ENCODE measurements around the gene RAP1GDS1. TPM values are rescaled to one million over a fixed set of nuclear protein-coding genes. Genes with fewer than 3 reads are reported as not detected.

Gene RAP1GDS1
- total RNA-seq, 1 experiment from 2014 or later: 27.9 TPM

DNA sequence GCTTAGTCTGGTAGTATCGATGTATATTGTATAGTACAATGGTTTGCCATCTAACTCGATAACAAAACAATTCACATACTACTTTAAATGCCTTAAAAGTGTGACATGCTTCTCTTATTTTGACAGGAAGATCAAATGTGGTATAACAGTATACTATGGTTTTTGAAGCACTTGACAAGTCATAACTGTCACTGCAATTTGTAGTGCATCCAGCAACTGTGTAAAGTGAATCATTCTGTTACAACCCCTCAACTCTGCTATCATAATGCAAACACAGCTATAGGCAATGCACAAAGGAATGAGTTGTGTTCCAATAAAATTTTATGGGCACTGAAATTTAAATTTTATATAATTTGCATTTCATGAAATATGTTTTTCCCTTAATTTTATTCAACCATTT, 14.0 kb downstream of the RAP1GDS1 start:
- H3K9me3 Mint-ChIP-seq (ENCODE audit: low read depth, unreplicated experiment): peaks cover 3% of the 10 kb centered on the region
- no peaks in the 10 kb centered on the region for H3K4me1 Mint-ChIP-seq (ENCODE audit: low read depth, unreplicated experiment)
- no peak overlapping the region for H3K27ac Mint-ChIP-seq (ENCODE audit: unreplicated experiment)
- intact Hi-C loops (cut with micrococcal nuclease; ENCODE audit: unreplicated experiment): no loop called here
- H3K36me3 Mint-ChIP-seq (ENCODE audit: insufficient read depth, unreplicated experiment): peaks cover 4% of the 10 kb centered on the region
- BruUV-seq (replicated peaks): no TSS peak
- no peaks in the 10 kb centered on the region for H3K27me3 Mint-ChIP-seq (ENCODE audit: unreplicated experiment)
- no peak for DNase-seq
- CTCF ChIA-PET: no interaction called here
- H3K4me3 Mint-ChIP-seq (ENCODE audit: low read depth, unreplicated experiment): no peak overlapping the region
- TF ChIP-seq, protein P1, sequence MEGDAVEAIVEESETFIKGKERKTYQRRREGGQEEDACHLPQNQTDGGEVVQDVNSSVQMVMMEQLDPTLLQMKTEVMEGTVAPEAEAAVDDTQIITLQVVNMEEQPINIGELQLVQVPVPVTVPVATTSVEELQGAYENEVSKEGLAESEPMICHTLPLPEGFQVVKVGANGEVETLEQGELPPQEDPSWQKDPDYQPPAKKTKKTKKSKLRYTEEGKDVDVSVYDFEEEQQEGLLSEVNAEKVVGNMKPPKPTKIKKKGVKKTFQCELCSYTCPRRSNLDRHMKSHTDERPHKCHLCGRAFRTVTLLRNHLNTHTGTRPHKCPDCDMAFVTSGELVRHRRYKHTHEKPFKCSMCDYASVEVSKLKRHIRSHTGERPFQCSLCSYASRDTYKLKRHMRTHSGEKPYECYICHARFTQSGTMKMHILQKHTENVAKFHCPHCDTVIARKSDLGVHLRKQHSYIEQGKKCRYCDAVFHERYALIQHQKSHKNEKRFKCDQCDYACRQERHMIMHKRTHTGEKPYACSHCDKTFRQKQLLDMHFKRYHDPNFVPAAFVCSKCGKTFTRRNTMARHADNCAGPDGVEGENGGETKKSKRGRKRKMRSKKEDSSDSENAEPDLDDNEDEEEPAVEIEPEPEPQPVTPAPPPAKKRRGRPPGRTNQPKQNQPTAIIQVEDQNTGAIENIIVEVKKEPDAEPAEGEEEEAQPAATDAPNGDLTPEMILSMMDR (IDR thresholded peaks at IDR 0.05; ENCODE audit: unreplicated experiment): no peak

- CTCF ChIA-PET: interaction anchor here (0.7 kb wide), 1 partner anchor 13 kb away, joined by 3 read pairs; no protein-coding TSS in a partner anchor
- H3K27me3 Mint-ChIP-seq (ENCODE audit: unreplicated experiment): no peaks in the 10 kb centered on the region
- no peak for DNase-seq
- BruUV-seq (replicated peaks): no TSS peak
- no peak overlapping the region for H3K27ac Mint-ChIP-seq (ENCODE audit: unreplicated experiment)
- no peak overlapping the region for H3K4me3 Mint-ChIP-seq (ENCODE audit: low read depth, unreplicated experiment)
- TF ChIP-seq, protein P1 (IDR thresholded peaks at IDR 0.05; ENCODE audit: unreplicated experiment): no peak
- peaks cover 8% of the 10 kb centered on the region for H3K4me1 Mint-ChIP-seq (ENCODE audit: low read depth, unreplicated experiment)
- intact Hi-C loops (cut with micrococcal nuclease; ENCODE audit: unreplicated experiment): no loop called here
- H3K9me3 Mint-ChIP-seq (ENCODE audit: low read depth, unreplicated experiment): peaks cover 3% of the 10 kb centered on the region
- H3K36me3 Mint-ChIP-seq (ENCODE audit: insufficient read depth, unreplicated experiment): no peaks in the 10 kb centered on the region
These were observed 22.3 kb downstream of the RAP1GDS1 start for GRCh38 chr4:98283219-98284189.

GRCh38 chr4:98284640-98285046, 23.5 kb downstream of the RAP1GDS1 start:
- CTCF ChIA-PET: interaction anchor here (1.0 kb wide), 1 partner anchor 92 kb away, joined by 3 read pairs; no protein-coding TSS in a partner anchor

GRCh38 chr4:98285676-98286075, 24.5 kb downstream of the RAP1GDS1 start:
- no peak overlapping the region for H3K4me3 Mint-ChIP-seq (ENCODE audit: low read depth, unreplicated experiment)
- H3K9me3 Mint-ChIP-seq (ENCODE audit: low read depth, unreplicated experiment): peaks cover 3% of the 10 kb centered on the region
- CTCF ChIA-PET: no interaction called here
- H3K36me3 Mint-ChIP-seq (ENCODE audit: insufficient read depth, unreplicated experiment): no peaks in the 10 kb centered on the region
- intact Hi-C loops (cut with micrococcal nuclease; ENCODE audit: unreplicated experiment): no loop called here
- BruUV-seq (replicated peaks): no TSS peak
- TF ChIP-seq, protein P1 (IDR thresholded peaks at IDR 0.05; ENCODE audit: unreplicated experiment): no peak
- no peaks in the 10 kb centered on the region for H3K27me3 Mint-ChIP-seq (ENCODE audit: unreplicated experiment)
- no peak overlapping the region for H3K27ac Mint-ChIP-seq (ENCODE audit: unreplicated experiment)
- peaks cover 14% of the 10 kb centered on the region for H3K4me1 Mint-ChIP-seq (ENCODE audit: low read depth, unreplicated experiment)
- DNase-seq: no peak

More at GRCh38 chr4:98284640-98285046, 23.5 kb downstream of the RAP1GDS1 start:
- DNase-seq: peak; percentile 49
- peaks cover 3% of the 10 kb centered on the region for H3K9me3 Mint-ChIP-seq (ENCODE audit: low read depth, unreplicated experiment)
- no peaks in the 10 kb centered on the region for H3K36me3 Mint-ChIP-seq (ENCODE audit: insufficient read depth, unreplicated experiment)
- BruUV-seq (replicated peaks): no TSS peak
- no peak overlapping the region for H3K4me3 Mint-ChIP-seq (ENCODE audit: low read depth, unreplicated experiment)
- intact Hi-C loops (cut with micrococcal nuclease; ENCODE audit: unreplicated experiment): no loop called here
- peak overlapping the region; percentile 60 for H3K27ac Mint-ChIP-seq (ENCODE audit: unreplicated experiment)
- H3K4me1 Mint-ChIP-seq (ENCODE audit: low read depth, unreplicated experiment): peaks cover 8% of the 10 kb centered on the region
- H3K27me3 Mint-ChIP-seq (ENCODE audit: unreplicated experiment): no peaks in the 10 kb centered on the region
- TF ChIP-seq, protein P1 (IDR thresholded peaks at IDR 0.05; ENCODE audit: unreplicated experiment): no peak
